ENCODE measurements around the gene OR2M2. TPM values are rescaled to one million over a fixed set of nuclear protein-coding genes. Genes with fewer than 3 reads are reported as not detected.

Gene OR2M2
- total and polyA plus RNA-seq, 2 donors (not counting 3 experiments of a cell fraction or from before 2014, with no cell fraction given): not detected

- Histone ChIP-seq H3K36me3 (ENCODE audit: control insufficient read depth in 2 of 2, extremely low read depth in 1 of 2, insufficient read depth in 2 of 2, low read length in 2 of 2) (no peaks in the 10 kb centered on the region), H3K4me3 (replicated peaks in 1 of 3; ENCODE audit: insufficient read depth in 1 of 3, low read depth in 1 of 3, low read length in 3 of 3) (no peak overlapping the region), H3K9me3 (replicated peaks; ENCODE audit: control insufficient read depth, insufficient read depth, low read length) (peaks cover 9% of the 10 kb centered on the region), H3K4me2 (ENCODE audit: insufficient read depth, low read length) (no peak overlapping the region), H3K27me3 (ENCODE audit: control insufficient read depth in 2 of 2, insufficient read depth in 2 of 2, low read length in 2 of 2) (no peaks in the 10 kb centered on the region), H3K79me2 (ENCODE audit: control insufficient read depth, insufficient read depth, low read length) (no peaks in the 10 kb centered on the region), H3K27ac (ENCODE audit: insufficient read depth, low read depth, low read length) (no peak overlapping the region), H3K9ac (replicated peaks; ENCODE audit: extremely low read depth, insufficient read depth, low read length) (no peak overlapping the region), H2AFZ (ENCODE audit: low read depth, low read length) (no peak overlapping the region), H3K9me1 (replicated peaks; ENCODE audit: control insufficient read depth, extremely low read depth, insufficient read depth, low read length) (no peaks in the 10 kb centered on the region), H4K20me1 (replicated peaks; ENCODE audit: control insufficient read depth, extremely low read depth, insufficient read depth, low read length) (no peaks in the 10 kb centered on the region), H3K4me1 (ENCODE audit: control insufficient read depth, extremely low read depth, insufficient read depth, low read length) (no peaks in the 10 kb centered on the region)
- dilution Hi-C loops (cut with MboI; ENCODE audit: extremely low pct_ligation_motif_present, low sequenced_read_pairs) (no loop called here), intact Hi-C loops (cut with micrococcal nuclease) (no loop called here)
- no peak for FAIRE-seq
- CTCF ChIA-PET: no interaction called here
- no peak for DNase-seq (ENCODE audit: low read depth, low spot score)
- BruUV-seq (replicated peaks): no TSS peak
- POLR2A ChIA-PET: no interaction called here
- TF ChIP-seq FOS (IDR thresholded peaks at IDR 0.05; ENCODE audit: borderline replicate concordance, insufficient read depth, low read length) (no peak), EZH2 (IDR thresholded peaks at IDR 0.05; ENCODE audit: borderline replicate concordance, low read depth, low read length, severe bottlenecking) (no peak), JUN (IDR thresholded peaks at IDR 0.05; ENCODE audit: borderline replicate concordance, insufficient read depth, insufficient read length, low read depth) (no peak), MYC (IDR thresholded peaks at IDR 0.05; ENCODE audit: low read depth, low read length) (no peak), POLR2AphosphoS5 (IDR thresholded peaks at IDR 0.05; ENCODE audit: insufficient read depth, low read depth, low read length) (no peak), GATA2 (IDR thresholded peaks at IDR 0.05; ENCODE audit: insufficient read depth, insufficient read length, low read depth, low read length) (no peak), POLR2A (IDR thresholded peaks at IDR 0.05; ENCODE audit: low read depth, low read length) (no peak), MAX (IDR thresholded peaks at IDR 0.05; ENCODE audit: insufficient read depth, insufficient read length) (no peak), CTCF (IDR thresholded peaks at IDR 0.05; ENCODE audit: extremely low read depth in 1 of 2, insufficient read depth in 1 of 2, low read depth in 1 of 2, low read length in 2 of 2) (no peak)
Observed at GRCh38 chr1:248225537-248225936, 50.9 kb downstream of the OR2M2 start.
